Neural progenitor cell (in vitro differentiated cells): ENCODE measurements around the gene BSND. TPM values are rescaled to one million over a fixed set of nuclear protein-coding genes. Genes with fewer than 3 reads are reported as not detected.

ENCODE experiments used
- DNase-seq: peaks from one replicate; pipeline ENCODE4 v3.0.0-alpha.2; 2016; ENCODE audit warnings: low spot score
- H2AFZ ChIP-seq: fragments of 200-600 bp; sonication (generic); replicated peaks from 2 replicates; pipeline ENCODE4 v1.6.1; 2016; ENCODE audit warnings: antibody characterized with exemption
- H3F3A ChIP-seq: fragments of 200-600 bp; sonication (generic); 2 replicates; pipeline ENCODE4 v1.6.1; 2016; ENCODE audit warnings: antibody characterized with exemption, low read depth
- H3K27ac ChIP-seq: fragments of 200-600 bp; sonication (generic); 2 replicates; pipeline ENCODE4 v1.5.1; 2016; ENCODE audit warnings: mild to moderate bottlenecking
- H3K27me3 ChIP-seq: fragments of 200-600 bp; sonication (generic); 2 replicates; pipeline ENCODE4 v1.6.1; 2016; ENCODE audit warnings: mild to moderate bottlenecking, moderate library complexity
- H3K36me3 ChIP-seq: fragments of 200-600 bp; sonication (generic); 2 replicates; pipeline ENCODE4 v1.5.1; 2016
- H3K4me1 ChIP-seq: fragments of 200-600 bp; sonication (generic); 2 replicates; pipeline ENCODE4 v1.6.1; 2016; ENCODE audit warnings: mixed run types
- H3K4me2 ChIP-seq: fragments of 200-600 bp; sonication (generic); 2 replicates; pipeline ENCODE4 v1.6.1; 2016
- H3K4me3 ChIP-seq: fragments of 200-600 bp; sonication (generic); 2 replicates; pipeline ENCODE4 v1.5.1; 2016
- H3K79me2 ChIP-seq: fragments of 200-600 bp; sonication (generic); 2 replicates; pipeline ENCODE4 v1.6.1; 2016; ENCODE audit warnings: low read depth
- H3K9ac ChIP-seq: fragments of 200-600 bp; sonication (generic); 2 replicates; pipeline ENCODE4 v1.6.1; 2016
- H3K9me3 ChIP-seq: fragments of 200-600 bp; sonication (generic); 2 replicates; pipeline ENCODE4 v1.5.1; 2016; ENCODE audit warnings: low read depth
- H4K20me1 ChIP-seq: fragments of 200-600 bp; sonication (generic); 2 replicates; pipeline ENCODE4 v1.6.1; 2016; ENCODE audit warnings: low read depth
- H3K27ac Mint-ChIP-seq: 3 replicates; pipeline ENCODE4 v1.8.0; 2021; ENCODE audit warnings: mixed read lengths
- H3K27me3 Mint-ChIP-seq: 2 replicates; pipeline ENCODE4 v1.8.0; 2022; ENCODE audit warnings: low read depth, mild to moderate bottlenecking, inconsistent platforms, moderate library complexity, mixed read lengths; ENCODE audit not compliant: insufficient read depth
- H3K36me3 Mint-ChIP-seq: 3 replicates; pipeline ENCODE4 v1.8.0; 2021; ENCODE audit warnings: mixed read lengths
- H3K4me1 Mint-ChIP-seq: 3 replicates; pipeline ENCODE4 v1.8.0; 2021; ENCODE audit warnings: mixed read lengths
- H3K4me3 Mint-ChIP-seq: 3 replicates; pipeline ENCODE4 v1.8.0; 2021; ENCODE audit warnings: mild to moderate bottlenecking, moderate library complexity, mixed read lengths
- H3K9me3 Mint-ChIP-seq: 3 replicates; pipeline ENCODE4 v1.8.0; 2020; ENCODE audit warnings: mixed read lengths
- CTCF ChIP-seq: fragments of 200-600 bp; sonication (generic); IDR thresholded peaks from 2 replicates; pipeline ENCODE4 v1.5.1; 2017; ENCODE audit warnings: antibody characterized with exemption, mild to moderate bottlenecking
- EZH2 ChIP-seq: fragments of 200-600 bp; sonication (generic); IDR thresholded peaks from 2 replicates; pipeline ENCODE4 v1.6.1; 2017; ENCODE audit warnings: antibody characterized with exemption, mild to moderate bottlenecking, moderate library complexity
- EZH2phosphoT487 ChIP-seq: fragments of 200-600 bp; sonication (generic); IDR thresholded peaks from 2 replicates; pipeline ENCODE4 v1.6.1; 2017; ENCODE audit warnings: antibody characterized with exemption
- total RNA-seq: library from RNA; depleted of rRNA; stranded (reverse); fragments of >200 nt; gene quantifications from 2 replicates; pipeline ENCODE4 v1.2.3, GENCODE V29; 2015; ENCODE audit warnings: low replicate concordance

Gene BSND
- total RNA-seq, 1 donor from 2014 or later: not detected

DNA sequence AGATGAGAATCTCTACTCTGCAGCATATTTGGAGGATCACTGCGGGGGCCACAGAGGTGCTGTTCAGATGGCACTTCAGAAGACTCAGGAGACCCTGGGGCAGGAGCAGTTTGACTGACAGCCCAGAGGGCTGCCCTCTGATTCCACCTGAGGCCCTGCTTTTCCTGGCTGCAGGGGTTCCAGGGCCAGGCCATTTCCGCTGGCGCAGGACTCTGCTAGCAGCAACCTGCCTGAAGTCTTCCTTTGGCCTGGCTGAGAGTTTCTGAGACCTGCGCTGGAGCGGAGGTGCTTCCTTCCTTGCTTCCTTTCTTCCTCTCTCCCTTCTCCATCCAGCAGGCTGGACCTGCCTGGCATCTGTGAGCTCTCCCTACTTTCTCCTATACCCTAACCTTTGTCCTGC, 52.4 kb downstream of the BSND start:
- Mint-ChIP-seq H3K4me3 (no peak overlapping the region), H3K9me3 (no peaks in the 10 kb centered on the region), H3K36me3 (no peaks in the 10 kb centered on the region), H3K4me1 (peaks cover 28% of the 10 kb centered on the region), H3K27me3 (peaks cover 14% of the 10 kb centered on the region), H3K27ac (no peak overlapping the region)
- Histone ChIP-seq H2AFZ (no peak overlapping the region), H3K4me1 (no peaks in the 10 kb centered on the region), H3K9ac (no peak overlapping the region), H3K4me2 (no peak overlapping the region), H3K79me2 (no peaks in the 10 kb centered on the region), H3F3A (no peaks in the 10 kb centered on the region), H3K9me3 (no peaks in the 10 kb centered on the region), H4K20me1 (no peaks in the 10 kb centered on the region), H3K27me3 (no peaks in the 10 kb centered on the region), H3K27ac (no peak overlapping the region), H3K4me3 (no peak overlapping the region), H3K36me3 (no peaks in the 10 kb centered on the region)
- TF ChIP-seq EZH2phosphoT487: no peak
- TF ChIP-seq EZH2: no peak
- no peak for TF ChIP-seq CTCF
- DNase-seq: no peak

GRCh38 chr1:55051621-55052020, 52.9 kb downstream of the BSND start:
- Histone ChIP-seq H2AFZ (no peak overlapping the region), H3K4me1 (no peaks in the 10 kb centered on the region), H3K27me3 (no peaks in the 10 kb centered on the region), H3F3A (no peaks in the 10 kb centered on the region), H3K36me3 (no peaks in the 10 kb centered on the region), H3K4me3 (no peak overlapping the region), H4K20me1 (no peaks in the 10 kb centered on the region), H3K27ac (no peak overlapping the region), H3K9me3 (no peaks in the 10 kb centered on the region), H3K9ac (no peak overlapping the region), H3K79me2 (no peaks in the 10 kb centered on the region), H3K4me2 (no peak overlapping the region)
- Mint-ChIP-seq H3K9me3 (no peaks in the 10 kb centered on the region), H3K36me3 (no peaks in the 10 kb centered on the region), H3K27me3 (peaks cover 14% of the 10 kb centered on the region), H3K4me1 (peaks cover 28% of the 10 kb centered on the region), H3K27ac (no peak overlapping the region), H3K4me3 (no peak overlapping the region)
- no peak for DNase-seq
- TF ChIP-seq EZH2phosphoT487: no peak
- no peak for TF ChIP-seq EZH2
- TF ChIP-seq CTCF: no peak

- H3K36me3 Mint-ChIP-seq: no peaks in the 10 kb centered on the region
- Histone ChIP-seq H3K4me2 (no peak overlapping the region), H2AFZ (no peak overlapping the region), H4K20me1 (no peaks in the 10 kb centered on the region), H3K36me3 (no peaks in the 10 kb centered on the region), H3K4me1 (no peaks in the 10 kb centered on the region), H3K9me3 (no peaks in the 10 kb centered on the region), H3K9ac (no peak overlapping the region), H3K27me3 (no peaks in the 10 kb centered on the region), H3K79me2 (no peaks in the 10 kb centered on the region), H3F3A (no peaks in the 10 kb centered on the region), H3K27ac (no peak overlapping the region), H3K4me3 (no peak overlapping the region)
- no peaks in the 10 kb centered on the region for H3K9me3 Mint-ChIP-seq
- DNase-seq: no peak
- no peak overlapping the region for H3K4me3 Mint-ChIP-seq
- H3K27me3 Mint-ChIP-seq: peaks cover 14% of the 10 kb centered on the region
- TF ChIP-seq EZH2phosphoT487 (no peak), EZH2 (no peak), CTCF (no peak)
- H3K4me1 Mint-ChIP-seq: peaks cover 28% of the 10 kb centered on the region
- H3K27ac Mint-ChIP-seq: peak overlapping the region; percentile 42
These were observed 53.7 kb downstream of the BSND start for GRCh38 chr1:55052221-55053142.
